Stimulated activated CD4-positive, alpha-beta T cell treated with anti-CD3 and anti-CD28 coated beads, Interleukin-12 subunit alpha, Interleukin-12 subunit beta, amount 100 ng/mL, for 24 hours (primary cell): ENCODE results near the gene ELAC2.

ENCODE experiments used
- DNase-seq, 2 experiments: peaks; one replicate each; pipeline ENCODE4 v3.0.0-alpha.2; 2020; ENCODE audit warnings: low read depth in 2 of 2

The ELAC2 gene

DNA sequence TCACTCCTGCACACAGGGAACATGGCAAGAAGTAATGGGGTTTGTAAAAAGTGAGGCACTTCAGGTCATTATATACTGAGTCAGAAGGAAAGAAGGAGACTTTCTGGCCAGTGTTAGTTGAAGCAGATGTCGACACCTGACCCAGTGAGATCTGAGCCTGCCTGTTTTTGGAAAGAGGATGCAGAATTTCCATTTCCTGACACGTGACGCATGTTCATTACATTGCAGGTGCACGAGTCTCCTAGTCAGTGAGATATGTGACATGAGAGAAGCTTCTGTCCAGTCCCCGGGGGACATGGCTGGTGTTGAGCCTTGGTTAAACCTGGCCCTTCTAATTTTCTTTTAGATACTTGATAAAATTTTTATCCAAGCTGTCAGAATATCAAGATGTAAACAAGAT is 62.3 kb downstream of the ELAC2 start:
- no peak for DNase-seq

GRCh38 chr17:12953156-12953555 is 64.7 kb downstream of the ELAC2 start:
- DNase-seq = no peak

- no peak for DNase-seq
Observed at GRCh38 chr17:12952012-12952411, 65.8 kb downstream of the ELAC2 start.

DNA sequence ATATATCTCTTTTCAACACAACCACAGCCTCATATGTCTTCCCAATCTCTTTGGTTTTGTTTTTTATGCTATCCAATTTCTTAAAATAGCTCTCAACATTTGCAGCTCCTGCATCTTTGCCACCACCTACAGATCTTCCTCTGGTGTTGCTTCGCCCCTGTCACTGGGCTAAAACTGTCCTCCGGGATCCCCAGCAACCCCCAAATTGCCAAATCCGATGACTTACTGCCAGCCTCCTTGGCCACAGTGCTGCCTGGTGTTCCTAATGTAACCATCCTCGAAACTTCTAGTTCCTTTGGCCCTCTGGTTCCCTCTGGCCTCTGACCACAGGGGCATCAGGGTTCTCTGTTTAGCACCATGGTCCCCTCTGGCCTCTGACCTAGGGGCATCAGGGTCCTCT is 70.8 kb downstream of the ELAC2 start:
- DNase-seq = no peak
